Umbilical cord (tissue), 1 donor: ENCODE data around the gene SCNN1A. TPM values are rescaled to one million over a fixed set of nuclear protein-coding genes. Genes with fewer than 3 reads are reported as not detected.

Experiments used
- total RNA-seq: library from RNA; depleted of rRNA; stranded (reverse); fragments of >200 nt; gene quantifications from one replicate; pipeline ENCODE4 v1.2.3, GENCODE V29; 2014; ENCODE audit warnings: low replicate concordance; ENCODE audit not compliant: insufficient read depth

The SCNN1A gene
- total RNA-seq, 1 donor from 2014 or later: 2.2 TPM

Other genes starting within 250 kb of the SCNN1A start
- 442 TPM for gene CD9, start 175.2 kb downstream of the SCNN1A start, total RNA-seq
- gene PLEKHG6, start 64.9 kb downstream of the SCNN1A start, total RNA-seq: 0.96 TPM
- gene TNFRSF1A, start 33.5 kb downstream of the SCNN1A start, total RNA-seq: 90.5 TPM
- 62.1 TPM for gene LTBR, start 8.6 kb upstream of the SCNN1A start, total RNA-seq
- not detected for gene CD27, start 69.4 kb upstream of the SCNN1A start, total RNA-seq
- gene TAPBPL, start 76.5 kb upstream of the SCNN1A start, total RNA-seq: 3.6 TPM
- 1.2 TPM for gene VAMP1, start 95.1 kb upstream of the SCNN1A start, total RNA-seq
- gene MRPL51, start 117.7 kb upstream of the SCNN1A start, total RNA-seq: 247 TPM
- gene NCAPD2, start 118.5 kb upstream of the SCNN1A start, total RNA-seq: 14.7 TPM
- 4,076 TPM for gene GAPDH, start 159.0 kb upstream of the SCNN1A start, total RNA-seq
- gene IFFO1, start 180.5 kb upstream of the SCNN1A start, total RNA-seq: 2.2 TPM
- 6.7 TPM for gene NOP2, start 192.7 kb upstream of the SCNN1A start, total RNA-seq
- gene CHD4, start 231.8 kb upstream of the SCNN1A start, total RNA-seq: 192 TPM